ENCODE data around the gene PRICKLE1. TPM values are rescaled to one million over a fixed set of nuclear protein-coding genes. Genes with fewer than 3 reads are reported as not detected.

The PRICKLE1 gene
- total RNA-seq, 1 donor from 2014 or later, result 32.8 TPM

- peak; percentile 13 for DNase-seq (ENCODE audit: low spot score)
Observed at GRCh38 chr12:42588524-42589464, 752 bp downstream of the PRICKLE1 start.

GRCh38 chr12:42587601-42588523, 1.7 kb downstream of the PRICKLE1 start:
- DNase-seq (ENCODE audit: low spot score), result no peak

- no peak for DNase-seq (ENCODE audit: low spot score)
Observed at GRCh38 chr12:42586268-42586667, 3.3 kb downstream of the PRICKLE1 start.

GRCh38 chr12:42585841-42586216, 3.7 kb downstream of the PRICKLE1 start:
- no peak for DNase-seq (ENCODE audit: low spot score)

- DNase-seq (ENCODE audit: low spot score), result no peak
Observed at GRCh38 chr12:42585154-42585840, 4.2 kb downstream of the PRICKLE1 start.

GRCh38 chr12:42584651-42585111, 4.9 kb downstream of the PRICKLE1 start:
- no peak for DNase-seq (ENCODE audit: low spot score)

GRCh38 chr12:42583016-42583415, 6.5 kb downstream of the PRICKLE1 start:
- no peak for DNase-seq (ENCODE audit: low spot score)

- DNase-seq (ENCODE audit: low spot score), result no peak
Observed at GRCh38 chr12:42582498-42582897, 7.0 kb downstream of the PRICKLE1 start.

GRCh38 chr12:42582050-42582449, 7.5 kb downstream of the PRICKLE1 start:
- DNase-seq (ENCODE audit: low spot score), result no peak

- no peak for DNase-seq (ENCODE audit: low spot score)
Observed at GRCh38 chr12:42576374-42576773, 13.2 kb downstream of the PRICKLE1 start.

- no peak for DNase-seq (ENCODE audit: low spot score)
Observed at GRCh38 chr12:42575717-42576116, 13.8 kb downstream of the PRICKLE1 start.

- no peak for DNase-seq (ENCODE audit: low spot score)
Observed at GRCh38 chr12:42574851-42575266, 14.7 kb downstream of the PRICKLE1 start.

- no peak for DNase-seq (ENCODE audit: low spot score)
Observed at GRCh38 chr12:42571327-42572009, 18.1 kb downstream of the PRICKLE1 start.

- no peak for DNase-seq (ENCODE audit: low spot score)
Observed at GRCh38 chr12:42570076-42570475, 19.5 kb downstream of the PRICKLE1 start.

- DNase-seq (ENCODE audit: low spot score), result peak; percentile 36
Observed at GRCh38 chr12:42568952-42569915, 20.3 kb downstream of the PRICKLE1 start.

GRCh38 chr12:42565633-42566032, 23.9 kb downstream of the PRICKLE1 start:
- DNase-seq (ENCODE audit: low spot score), result no peak

GRCh38 chr12:42564996-42565395, 24.6 kb downstream of the PRICKLE1 start:
- DNase-seq (ENCODE audit: low spot score), result no peak

- DNase-seq (ENCODE audit: low spot score), result no peak
Observed at GRCh38 chr12:42564556-42564955, 25.0 kb downstream of the PRICKLE1 start.

GRCh38 chr12:42560977-42561376, 28.6 kb downstream of the PRICKLE1 start:
- no peak for DNase-seq (ENCODE audit: low spot score)

All from mucosa of gallbladder (tissue), 1 donor.